NB4 (cell line): ENCODE measurements around the gene ADNP.

ENCODE experiments used
- CTCF ChIP-seq: IDR thresholded peaks from one replicate; pipeline ENCODE4 v1.5.1; 2012; ENCODE audit warnings: low read depth, low read length
- MAX ChIP-seq: IDR thresholded peaks from 2 replicates; pipeline ENCODE4 v1.6.1; 2011; ENCODE audit warnings: low read depth, low read length
- MYC ChIP-seq: IDR thresholded peaks from 2 replicates; pipeline ENCODE4 v1.6.1; 2011; ENCODE audit warnings: low read depth, low read length
- POLR2A ChIP-seq: IDR thresholded peaks from 2 replicates; pipeline ENCODE4 v1.6.1; 2011; ENCODE audit warnings: mild to moderate bottlenecking; ENCODE audit not compliant: insufficient read length; ENCODE audit errors: extremely low read depth

- TF ChIP-seq CTCF (no peak), MAX (no peak), MYC (no peak), POLR2A (no peak)
Measured at GRCh38 chr20:50959543-50960126, 28.4 kb upstream of the ADNP start.
